ENCODE data around the gene LRFN4.

DNA sequence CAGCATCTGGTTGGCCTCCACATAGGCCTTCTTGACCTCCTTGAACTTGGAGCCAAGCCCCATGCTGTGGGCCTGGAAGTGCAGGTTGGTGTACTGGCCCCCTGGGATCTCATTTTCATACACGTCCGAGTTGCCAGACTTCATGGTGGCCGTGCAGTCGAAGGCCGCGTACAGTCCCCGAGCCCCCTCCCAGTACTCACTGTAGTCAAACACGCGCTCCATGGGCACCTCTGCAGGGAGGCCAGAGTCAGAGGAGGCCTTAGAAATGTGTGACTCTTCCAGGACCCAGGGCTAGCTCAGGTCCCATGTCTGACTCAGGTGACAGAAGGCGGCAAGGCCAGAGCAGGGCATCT lies 6.7 kb upstream of the LRFN4 start:
- no peak for TF ChIP-seq CTCF (IDR thresholded peaks at IDR 0.05; ENCODE audit: low read length)
- TF ChIP-seq EZH2 (optimal IDR thresholded peaks at IDR 0.05; ENCODE audit: low read depth, low read length), result no peak
